RPMI8226 (cell line): ENCODE data around the gene NRG3.

Experiments
- DNase-seq: peaks from one replicate; pipeline ENCODE4 v3.0.0-alpha.2; 2015

NRG3 gene

GRCh38 chr10:82400841-82401240, 525.8 kb downstream of the NRG3 start:
- no peak for DNase-seq

GRCh38 chr10:82402906-82403401, 528.0 kb downstream of the NRG3 start:
- DNase-seq, result no peak

GRCh38 chr10:82409671-82410070, 534.7 kb downstream of the NRG3 start:
- DNase-seq, result no peak

- no peak for DNase-seq
Observed at GRCh38 chr10:82411416-82411815, 536.4 kb downstream of the NRG3 start.

- no peak for DNase-seq
Observed at GRCh38 chr10:82420001-82420400, 545.0 kb downstream of the NRG3 start.

GRCh38 chr10:82429302-82429701, 554.3 kb downstream of the NRG3 start:
- no peak for DNase-seq

GRCh38 chr10:82438277-82438676, 563.3 kb downstream of the NRG3 start:
- no peak for DNase-seq

- no peak for DNase-seq
Observed at GRCh38 chr10:82440775-82441174, 565.8 kb downstream of the NRG3 start.

GRCh38 chr10:82452046-82452445, 577.1 kb downstream of the NRG3 start:
- no peak for DNase-seq

- no peak for DNase-seq
Observed at GRCh38 chr10:82452676-82453075, 577.7 kb downstream of the NRG3 start.

GRCh38 chr10:82453678-82454293, 578.8 kb downstream of the NRG3 start:
- DNase-seq, result no peak

GRCh38 chr10:82462910-82463551, 588.0 kb downstream of the NRG3 start:
- no peak for DNase-seq

- no peak for DNase-seq
Observed at GRCh38 chr10:82463614-82464013, 588.6 kb downstream of the NRG3 start.

GRCh38 chr10:82464191-82464818, 589.3 kb downstream of the NRG3 start:
- no peak for DNase-seq

- no peak for DNase-seq
Observed at GRCh38 chr10:82464966-82465365, 590.0 kb downstream of the NRG3 start.

GRCh38 chr10:82468453-82468852, 593.5 kb downstream of the NRG3 start:
- DNase-seq, result no peak

- DNase-seq, result no peak
Observed at GRCh38 chr10:82472406-82473335, 597.7 kb downstream of the NRG3 start.

GRCh38 chr10:82477776-82478175, 602.8 kb downstream of the NRG3 start:
- DNase-seq, result no peak

- DNase-seq, result no peak
Observed at GRCh38 chr10:82492647-82493046, 617.7 kb downstream of the NRG3 start.

- no peak for DNase-seq
Observed at GRCh38 chr10:82496114-82496513, 621.1 kb downstream of the NRG3 start.

GRCh38 chr10:82497439-82497838, 622.4 kb downstream of the NRG3 start:
- DNase-seq, result no peak

GRCh38 chr10:82498976-82499375, 624.0 kb downstream of the NRG3 start:
- no peak for DNase-seq

- no peak for DNase-seq
Observed at GRCh38 chr10:82505009-82505408, 630.0 kb downstream of the NRG3 start.
